ENCODE measurements around the gene XPO5.

Gene XPO5

GRCh38 chr6:43497689-43498088 is 78.1 kb downstream of the XPO5 start:
- no peak for DNase-seq (ENCODE audit: low read depth)

- no peak for DNase-seq (ENCODE audit: low read depth)
These were observed 78.8 kb downstream of the XPO5 start for GRCh38 chr6:43497129-43497396.

- no peak for DNase-seq (ENCODE audit: low read depth)
These were observed 79.3 kb downstream of the XPO5 start for GRCh38 chr6:43496370-43497128.

GRCh38 chr6:43495409-43495941 is 80.4 kb downstream of the XPO5 start:
- DNase-seq (ENCODE audit: low read depth) = no peak

GRCh38 chr6:43494766-43495165 is 81.1 kb downstream of the XPO5 start:
- DNase-seq (ENCODE audit: low read depth) = no peak

- no peak for DNase-seq (ENCODE audit: low read depth)
These were observed 81.5 kb downstream of the XPO5 start for GRCh38 chr6:43494321-43494720.

- DNase-seq (ENCODE audit: low read depth) = no peak
These were observed 82.0 kb downstream of the XPO5 start for GRCh38 chr6:43493833-43494232.

GRCh38 chr6:43493230-43493629 is 82.6 kb downstream of the XPO5 start:
- no peak for DNase-seq (ENCODE audit: low read depth)

GRCh38 chr6:43492673-43493072 is 83.2 kb downstream of the XPO5 start:
- no peak for DNase-seq (ENCODE audit: low read depth)

GRCh38 chr6:43491750-43492661 is 83.8 kb downstream of the XPO5 start:
- DNase-seq (ENCODE audit: low read depth) = peak; percentile 34

- DNase-seq (ENCODE audit: low read depth) = no peak
These were observed 85.3 kb downstream of the XPO5 start for GRCh38 chr6:43490523-43490939.

GRCh38 chr6:43489277-43490072 is 86.4 kb downstream of the XPO5 start:
- no peak for DNase-seq (ENCODE audit: low read depth)

- DNase-seq (ENCODE audit: low read depth) = no peak
These were observed 87.1 kb downstream of the XPO5 start for GRCh38 chr6:43488667-43489276.

GRCh38 chr6:43481591-43482236 is 94.1 kb downstream of the XPO5 start:
- DNase-seq (ENCODE audit: low read depth) = no peak

GRCh38 chr6:43481075-43481474 is 94.8 kb downstream of the XPO5 start:
- no peak for DNase-seq (ENCODE audit: low read depth)

- DNase-seq (ENCODE audit: low read depth) = no peak
These were observed 97.8 kb downstream of the XPO5 start for GRCh38 chr6:43478008-43478372.

GRCh38 chr6:43477235-43478007 is 98.4 kb downstream of the XPO5 start, which contains the start of gene TJAP1:
Gene TJAP1 (plus strand): TSS chr6:43477570. CDS start chr6:43499002, 21,432 bp downstream.
- DNase-seq (ENCODE audit: low read depth) = peak; percentile 23

GRCh38 chr6:43476746-43477145 is 99.1 kb downstream of the XPO5 start:
- no peak for DNase-seq (ENCODE audit: low read depth)

GRCh38 chr6:43475516-43475915 is 100.3 kb downstream of the XPO5 start:
- DNase-seq (ENCODE audit: low read depth) = no peak

- no peak for DNase-seq (ENCODE audit: low read depth)
These were observed 103.3 kb downstream of the XPO5 start for GRCh38 chr6:43472515-43472914.

All from non-pigmented ciliary epithelial cell (primary cell).